Spleen (tissue), 7 donors: ENCODE measurements around the gene ZNF383.
"Not testable (repeated sequence)": the region's sequence is repeated elsewhere in the genome, so short reads cannot be mapped to it uniquely, and the experiment has no call there.

ENCODE experiments used
- POLR2A ChIP-seq, 3 donors: fragments of 450-650 bp; IDR thresholded peaks; one replicate each; pipeline ENCODE4 v1.5.1; 2017; ENCODE audit warnings: antibody characterized with exemption in 3 of 3, mild to moderate bottlenecking in 1 of 3
- TF ChIP-seq, protein P1 (sequence below), 11 experiments: fragments of 200-600 bp in 7 of 11; fragments of 450-650 bp in 4 of 11; sonication (generic) in 4 of 11; IDR thresholded peaks in 8 of 11; conservative IDR thresholded peaks in 3 of 11; 1 replicate in 7 of 11; 2 replicates in 4 of 11; pipeline versions ENCODE4 v1.4.0 to v1.8.0; 2016 to 2021; ENCODE audit warnings: antibody characterized with exemption in 11 of 11, inconsistent platforms in 4 of 11, mild to moderate bottlenecking in 1 of 11
- donor health status: DM: no; HTN: no; CAD: no; lungs with moderate emphysema.
- donor health status: DM: no; HTN: no; CAD: no.
- donor health status: DM: no; HTN: no; CAD: no.

DNA sequence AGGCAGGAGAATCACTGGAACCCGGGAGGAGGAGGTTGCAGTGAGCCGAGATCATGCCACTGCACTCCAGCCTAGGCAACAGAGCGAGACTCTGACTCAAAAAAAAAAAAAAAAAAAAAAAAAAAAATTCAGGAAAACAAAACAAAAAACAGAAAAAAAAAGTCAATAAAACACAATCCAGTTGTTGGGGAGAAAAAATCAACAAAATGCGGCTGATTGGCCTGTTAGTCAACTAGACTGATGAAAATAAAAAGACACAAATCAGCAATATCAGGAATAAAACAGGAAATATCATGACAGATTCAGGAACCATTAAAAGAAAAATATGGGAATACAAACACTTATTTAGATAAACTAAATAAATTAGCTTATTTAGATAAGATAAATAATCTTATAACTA lies 22.8 kb upstream of the ZNF383 start:
- TF ChIP-seq, protein P1, sequence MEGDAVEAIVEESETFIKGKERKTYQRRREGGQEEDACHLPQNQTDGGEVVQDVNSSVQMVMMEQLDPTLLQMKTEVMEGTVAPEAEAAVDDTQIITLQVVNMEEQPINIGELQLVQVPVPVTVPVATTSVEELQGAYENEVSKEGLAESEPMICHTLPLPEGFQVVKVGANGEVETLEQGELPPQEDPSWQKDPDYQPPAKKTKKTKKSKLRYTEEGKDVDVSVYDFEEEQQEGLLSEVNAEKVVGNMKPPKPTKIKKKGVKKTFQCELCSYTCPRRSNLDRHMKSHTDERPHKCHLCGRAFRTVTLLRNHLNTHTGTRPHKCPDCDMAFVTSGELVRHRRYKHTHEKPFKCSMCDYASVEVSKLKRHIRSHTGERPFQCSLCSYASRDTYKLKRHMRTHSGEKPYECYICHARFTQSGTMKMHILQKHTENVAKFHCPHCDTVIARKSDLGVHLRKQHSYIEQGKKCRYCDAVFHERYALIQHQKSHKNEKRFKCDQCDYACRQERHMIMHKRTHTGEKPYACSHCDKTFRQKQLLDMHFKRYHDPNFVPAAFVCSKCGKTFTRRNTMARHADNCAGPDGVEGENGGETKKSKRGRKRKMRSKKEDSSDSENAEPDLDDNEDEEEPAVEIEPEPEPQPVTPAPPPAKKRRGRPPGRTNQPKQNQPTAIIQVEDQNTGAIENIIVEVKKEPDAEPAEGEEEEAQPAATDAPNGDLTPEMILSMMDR (IDR thresholded peaks at IDR 0.05 in 8 of 11, conservative IDR thresholded peaks at IDR 0.05 in 3 of 11), result not testable (repeated sequence)
- TF ChIP-seq POLR2A (IDR thresholded peaks at IDR 0.05), result not testable (repeated sequence)
